ENCODE results near the gene GPR162. TPM values are rescaled to one million over a fixed set of nuclear protein-coding genes. Genes with fewer than 3 reads are reported as not detected.

Gene GPR162
- total RNA-seq, 4 donors from 2014 or later = 0.47 to 2.1 (median 1.0) TPM

- no peak for DNase-seq (ENCODE audit: low spot score in 2 of 2)
- Histone ChIP-seq H3K4me3 (no peak overlapping the region), H3K36me3 (no peaks in the 10 kb centered on the region), H3K9me3 (no peaks in the 10 kb centered on the region), H3K27ac (no peak overlapping the region), H3K4me1 (no peaks in the 10 kb centered on the region), H3K27me3 (no peaks in the 10 kb centered on the region)
- WGBS = 79% methylated on average over 2 of the region's 2 CpGs
- TF ChIP-seq POLR2A (IDR thresholded peaks at IDR 0.05) (no peak), EP300 (IDR thresholded peaks at IDR 0.05) (no peak), CTCF (IDR thresholded peaks at IDR 0.05) (no peak), POLR2AphosphoS5 (IDR thresholded peaks at IDR 0.05) (no peak)
These were observed 26.5 kb upstream of the GPR162 start for GRCh38 chr12:6795088-6795487.

- WGBS = 96% methylated on average over 4 of the region's 4 CpGs
- H3K4me1 ChIP-seq = no peaks in the 10 kb centered on the region
- no peak overlapping the region for H3K4me3 ChIP-seq
- no peak for TF ChIP-seq CTCF (IDR thresholded peaks at IDR 0.05)
- TF ChIP-seq EP300 (IDR thresholded peaks at IDR 0.05) = no peak
- no peak for TF ChIP-seq POLR2A (IDR thresholded peaks at IDR 0.05)
- no peak for TF ChIP-seq POLR2AphosphoS5 (IDR thresholded peaks at IDR 0.05)
- no peaks in the 10 kb centered on the region for H3K27me3 ChIP-seq
- no peak for DNase-seq (ENCODE audit: low spot score in 2 of 2)
- no peaks in the 10 kb centered on the region for H3K36me3 ChIP-seq
- H3K27ac ChIP-seq = no peak overlapping the region
- no peaks in the 10 kb centered on the region for H3K9me3 ChIP-seq
These were observed 25.0 kb upstream of the GPR162 start for GRCh38 chr12:6796576-6796975.

DNA sequence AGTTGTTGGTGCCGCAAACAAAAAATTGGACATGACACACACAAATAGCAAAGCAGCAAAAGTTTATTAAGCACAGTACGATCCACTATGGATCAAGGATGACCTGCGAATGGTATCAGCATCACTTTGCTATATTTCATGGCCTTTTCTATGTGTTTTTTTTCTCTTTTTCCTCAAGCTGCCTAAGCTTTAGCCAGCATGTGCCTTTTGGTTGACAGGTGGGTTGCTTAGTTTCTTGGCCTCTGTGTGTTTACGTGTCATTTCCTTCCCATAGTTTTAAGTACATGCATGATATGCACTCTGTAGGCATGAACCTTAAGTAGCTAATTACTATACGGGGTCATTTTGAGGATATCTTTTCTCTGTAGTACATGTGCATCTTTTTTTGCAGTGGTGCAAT, 22.5 kb upstream of the GPR162 start:
- no peak overlapping the region for H3K27ac ChIP-seq
- no peaks in the 10 kb centered on the region for H3K27me3 ChIP-seq
- DNase-seq (ENCODE audit: low spot score in 2 of 2) = no peak
- H3K36me3 ChIP-seq = no peaks in the 10 kb centered on the region
- 84% methylated on average over 5 of the region's 5 CpGs for WGBS
- H3K4me3 ChIP-seq = no peak overlapping the region
- H3K4me1 ChIP-seq = no peaks in the 10 kb centered on the region
- H3K9me3 ChIP-seq = no peaks in the 10 kb centered on the region
- TF ChIP-seq POLR2AphosphoS5 (IDR thresholded peaks at IDR 0.05) = no peak
- TF ChIP-seq CTCF (IDR thresholded peaks at IDR 0.05) = no peak
- TF ChIP-seq EP300 (IDR thresholded peaks at IDR 0.05) = no peak
- TF ChIP-seq POLR2A (IDR thresholded peaks at IDR 0.05) = no peak

DNA sequence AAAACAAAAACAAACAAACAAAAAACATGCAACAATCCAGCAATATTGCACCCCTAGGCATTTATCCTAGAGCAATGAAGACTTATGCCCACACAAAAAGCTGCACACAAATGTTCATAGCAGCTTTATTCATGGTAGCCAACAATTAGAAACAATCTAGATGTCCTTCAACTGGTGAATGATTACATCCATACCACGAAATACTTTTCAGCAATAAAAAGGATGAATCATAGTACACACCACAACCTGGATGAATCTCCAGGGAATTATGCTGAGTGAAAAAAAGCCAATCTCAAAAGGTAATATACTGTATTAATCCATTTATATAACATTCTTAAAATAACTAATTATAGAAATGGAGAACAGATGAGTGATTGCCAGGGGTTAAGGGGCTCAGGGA, 14.5 kb upstream of the GPR162 start:
- no peak for TF ChIP-seq EP300 (IDR thresholded peaks at IDR 0.05)
- no peak for TF ChIP-seq POLR2AphosphoS5 (IDR thresholded peaks at IDR 0.05)
- no peak for TF ChIP-seq POLR2A (IDR thresholded peaks at IDR 0.05)
- TF ChIP-seq CTCF (IDR thresholded peaks at IDR 0.05) = no peak
- no peak for DNase-seq (ENCODE audit: low spot score in 2 of 2)
- H3K4me3 ChIP-seq = no peak overlapping the region
- H3K27ac ChIP-seq = no peak overlapping the region
- no peaks in the 10 kb centered on the region for H3K9me3 ChIP-seq
- no peaks in the 10 kb centered on the region for H3K4me1 ChIP-seq
- H3K27me3 ChIP-seq = no peaks in the 10 kb centered on the region
- H3K36me3 ChIP-seq = no peaks in the 10 kb centered on the region
- 46% methylated on average over 1 of the region's 1 CpG for WGBS

DNA sequence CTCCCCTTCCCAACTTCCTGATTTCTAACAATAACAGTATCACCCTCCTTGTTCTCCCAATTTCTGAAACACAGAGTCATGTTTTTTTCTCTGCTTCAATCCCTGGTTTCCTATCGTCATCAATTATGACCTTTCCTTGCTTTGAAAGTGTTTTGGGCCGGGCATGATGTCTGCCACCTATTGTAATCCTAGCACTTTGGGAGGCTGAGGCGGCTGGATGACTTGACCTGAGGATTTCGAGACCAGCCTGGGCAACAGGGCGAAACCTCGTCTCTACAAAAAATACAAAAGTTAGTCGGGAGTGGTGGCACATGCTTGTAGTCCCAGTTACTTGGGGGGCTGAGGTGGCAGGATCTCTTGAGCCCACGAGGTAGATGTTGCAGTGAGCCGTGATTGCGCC, 12.6 kb upstream of the GPR162 start:
- no peak for DNase-seq (ENCODE audit: low spot score in 2 of 2)
- Histone ChIP-seq H3K27me3 (no peaks in the 10 kb centered on the region), H3K36me3 (no peaks in the 10 kb centered on the region), H3K9me3 (no peaks in the 10 kb centered on the region), H3K27ac (no peak overlapping the region), H3K4me3 (no peak overlapping the region), H3K4me1 (no peaks in the 10 kb centered on the region)
- no peak for TF ChIP-seq POLR2AphosphoS5 (IDR thresholded peaks at IDR 0.05)
- TF ChIP-seq CTCF (IDR thresholded peaks at IDR 0.05) = no peak
- TF ChIP-seq POLR2A (IDR thresholded peaks at IDR 0.05) = no peak
- no peak for TF ChIP-seq EP300 (IDR thresholded peaks at IDR 0.05)
- 84% methylated on average over 10 of the region's 10 CpGs for WGBS

Data from suprapubic skin (tissue), 4 donors.